Left kidney (tissue), 2 donors: ENCODE results near the gene VRTN. TPM values are rescaled to one million over a fixed set of nuclear protein-coding genes. Genes with fewer than 3 reads are reported as not detected.
"Not testable (repeated sequence)": the region's sequence is repeated elsewhere in the genome, so short reads cannot be mapped to it uniquely, and the experiment has no call there.

ENCODE experiments used
- DNase-seq: peaks from one replicate; pipeline ENCODE4 v3.0.0-alpha.2; 2013
- polyA plus RNA-seq: library from polyadenylated mRNA; unstranded; fragments of 120-200 nt; gene quantifications from one replicate; pipeline ENCODE4 v1.2.1, GENCODE V29; 2013; ENCODE audit not compliant: insufficient read length

Gene VRTN
- polyA plus RNA-seq, 1 donor = not detected

GRCh38 chr14:74348735-74349463 lies 628 bp downstream of the VRTN start:
- no peak for DNase-seq

DNA sequence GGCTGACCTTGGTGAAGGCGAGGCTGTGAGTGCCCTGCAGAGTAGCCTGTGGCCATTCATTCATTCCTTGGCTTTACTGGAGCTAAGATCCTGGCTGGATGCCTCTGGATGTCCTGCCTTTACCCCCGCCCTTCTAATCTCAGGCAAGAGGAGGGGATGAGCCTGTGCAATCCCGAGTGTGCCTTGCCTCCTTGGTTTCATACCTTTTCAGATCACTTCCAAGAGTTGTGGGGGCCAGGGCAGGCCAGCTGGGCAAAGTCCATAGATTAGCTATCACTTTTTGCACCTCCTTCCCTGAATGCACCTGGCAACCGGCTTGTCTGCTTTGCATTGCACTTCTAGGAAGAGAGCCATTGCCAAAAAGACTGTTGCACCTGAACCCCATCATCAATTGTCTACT lies 1.5 kb downstream of the VRTN start:
- DNase-seq = no peak

DNA sequence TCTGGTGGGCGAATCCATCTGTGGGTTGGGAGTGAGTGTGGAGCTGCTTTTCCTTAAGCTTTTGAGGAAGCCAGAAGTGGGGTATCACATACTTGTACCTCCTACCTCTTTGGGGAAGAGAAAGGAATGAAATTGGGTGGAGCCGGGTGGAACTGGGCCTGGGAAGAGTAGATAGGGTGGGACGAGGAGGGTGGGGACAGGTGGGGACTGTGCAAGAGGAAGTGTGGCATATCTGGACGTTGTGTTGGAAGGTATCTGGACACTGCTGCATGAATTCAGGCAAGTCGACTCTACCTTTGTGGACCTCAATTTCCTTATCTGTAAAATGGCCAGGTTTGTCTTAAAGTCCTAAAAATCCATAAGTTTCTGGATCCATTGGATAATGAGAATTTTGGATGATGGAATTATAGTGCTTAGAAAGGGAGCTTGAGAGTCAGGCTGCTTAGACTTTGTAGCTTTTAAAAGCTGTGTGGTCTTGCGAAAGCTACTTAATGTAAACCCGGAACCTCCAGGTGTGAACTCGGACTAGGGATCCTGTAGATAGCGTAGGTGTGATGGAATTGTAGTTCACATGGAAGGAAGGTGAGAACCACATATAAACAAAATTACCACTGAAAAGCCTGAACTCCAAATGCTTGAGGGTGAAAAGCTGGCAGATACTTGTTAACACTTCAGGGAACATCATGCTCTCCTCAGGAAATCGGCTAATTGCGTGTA lies 2.1 kb downstream of the VRTN start:
- DNase-seq = no peak

GRCh38 chr14:74350928-74351323 lies 2.7 kb downstream of the VRTN start:
- no peak for DNase-seq

GRCh38 chr14:74356892-74357575 lies 8.8 kb downstream of the VRTN start:
- DNase-seq = no peak

DNA sequence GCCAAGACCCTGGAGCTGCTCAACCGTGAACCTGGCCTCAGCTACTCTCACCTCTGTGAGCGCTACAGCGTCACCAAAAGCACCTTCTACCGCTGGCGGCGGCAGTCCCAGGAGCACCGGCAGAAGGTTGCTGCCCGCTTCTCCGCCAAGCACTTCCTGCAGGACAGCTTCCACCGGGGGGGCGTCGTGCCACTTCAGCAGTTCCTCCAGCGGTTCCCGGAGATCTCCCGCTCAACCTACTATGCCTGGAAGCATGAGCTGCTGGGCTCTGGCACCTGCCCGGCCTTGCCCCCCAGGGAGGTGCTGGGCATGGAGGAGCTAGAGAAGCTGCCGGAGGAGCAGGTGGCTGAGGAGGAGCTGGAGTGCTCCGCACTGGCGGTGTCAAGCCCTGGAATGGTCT lies 9.3 kb downstream of the VRTN start:
- no peak for DNase-seq

GRCh38 chr14:74358176-74358829 lies 10.0 kb downstream of the VRTN start:
- no peak for DNase-seq

DNA sequence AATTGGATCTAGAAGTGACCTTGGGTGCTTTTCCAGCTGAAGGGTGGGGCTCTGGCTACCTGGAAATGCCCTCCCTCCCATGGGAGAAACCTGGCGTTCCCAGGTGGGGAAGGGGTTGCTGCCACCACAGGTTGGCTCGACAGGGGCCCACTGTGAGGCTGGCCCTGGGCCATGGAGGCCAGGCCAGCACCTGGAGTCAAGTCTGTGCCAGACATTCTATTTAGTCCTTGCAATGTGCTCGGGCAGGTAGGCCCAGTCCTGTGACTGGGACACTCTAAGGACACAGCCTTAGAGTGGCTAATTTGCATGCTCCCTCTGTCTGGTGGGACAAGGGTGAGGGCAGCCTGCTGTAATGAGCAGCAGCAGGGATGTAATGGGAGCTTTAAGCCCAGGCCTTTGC lies 11.9 kb downstream of the VRTN start:
- no peak for DNase-seq

- DNase-seq = peak; percentile 65
Measured at GRCh38 chr14:74362361-74362915, 14.2 kb downstream of the VRTN start.

- no peak for DNase-seq
Measured at GRCh38 chr14:74364271-74364880, 16.1 kb downstream of the VRTN start.

DNA sequence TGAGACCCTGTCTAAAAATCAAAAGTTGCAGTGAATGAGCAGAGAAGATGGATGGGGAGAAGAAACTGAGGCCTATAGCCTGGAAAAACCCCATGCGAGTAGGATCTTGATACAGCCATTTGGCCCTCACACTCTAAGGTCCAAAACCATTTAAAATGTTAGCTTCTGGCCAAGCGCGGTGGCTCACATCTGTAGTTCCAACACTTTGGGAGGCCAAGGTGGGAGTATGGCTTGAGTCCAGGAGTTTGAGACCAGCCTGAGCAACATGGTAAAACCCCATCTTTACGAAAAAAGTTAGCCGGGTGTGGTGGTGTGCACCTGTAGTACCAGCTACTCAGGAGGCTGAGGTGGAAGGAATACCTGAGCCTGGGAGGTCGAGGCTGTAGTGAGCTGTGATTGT lies 19.8 kb downstream of the VRTN start:
- DNase-seq = no peak

- no peak for DNase-seq
Measured at GRCh38 chr14:74368441-74368840, 20.2 kb downstream of the VRTN start.

- no peak for DNase-seq
Measured at GRCh38 chr14:74377976-74378690, 29.9 kb downstream of the VRTN start.

GRCh38 chr14:74380172-74380571 lies 31.9 kb downstream of the VRTN start:
- DNase-seq = no peak

- DNase-seq = no peak
Measured at GRCh38 chr14:74380845-74381244, 32.6 kb downstream of the VRTN start.

- DNase-seq = not testable (repeated sequence)
Measured at GRCh38 chr14:74381571-74381970, 33.3 kb downstream of the VRTN start.

DNA sequence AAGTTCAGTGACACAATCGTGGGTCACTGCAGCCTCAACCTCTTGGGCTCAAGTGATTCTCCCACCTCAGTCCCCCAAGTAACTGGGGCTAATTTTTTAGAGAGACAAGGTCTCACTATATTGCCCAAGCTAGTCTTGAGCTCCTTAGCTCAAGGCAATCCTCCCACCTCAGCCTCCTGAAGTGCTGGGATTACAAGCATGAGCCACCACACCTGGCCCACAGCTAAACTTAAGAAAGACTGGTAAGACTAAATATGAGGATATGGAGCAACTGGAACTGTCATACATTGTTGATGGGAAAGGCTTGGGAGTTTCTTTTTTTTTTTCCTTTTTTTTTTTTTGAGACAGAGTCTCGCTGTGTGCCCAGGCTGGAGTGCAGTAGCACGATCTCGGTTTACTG lies 34.0 kb downstream of the VRTN start:
- no peak for DNase-seq

- DNase-seq = no peak
Measured at GRCh38 chr14:74389980-74390379, 41.7 kb downstream of the VRTN start.

- not testable (repeated sequence) for DNase-seq
Measured at GRCh38 chr14:74390505-74390904, 42.2 kb downstream of the VRTN start.

DNA sequence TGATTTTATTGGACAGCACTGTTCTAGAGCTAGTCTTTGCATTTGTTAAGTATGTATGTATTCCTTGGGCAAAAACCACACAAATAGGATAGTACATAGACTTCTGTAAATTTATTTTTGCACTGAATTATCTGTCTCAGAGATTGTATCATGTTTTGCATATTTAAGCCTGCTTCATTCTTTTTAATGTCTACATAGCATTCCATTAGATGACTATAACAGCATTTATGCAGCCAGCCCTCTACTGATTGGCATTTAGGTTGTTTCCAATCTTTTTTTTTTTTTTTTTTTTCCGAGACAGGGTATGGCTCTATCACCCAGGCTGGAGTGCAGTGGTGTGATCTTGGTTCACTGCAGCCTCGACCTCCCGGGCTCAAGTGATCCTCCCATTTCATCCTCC lies 43.2 kb downstream of the VRTN start:
- DNase-seq = no peak
